PFSK-1 (cell line): ENCODE results near the gene CACNA1H.

Source experiments
- FOXP2 ChIP-seq: optimal IDR thresholded peaks from 2 replicates; pipeline ENCODE3; 2011; ENCODE audit warnings: borderline replicate concordance, control low read depth, inconsistent platforms; ENCODE audit not compliant: insufficient read depth; ENCODE audit errors: extremely low read length, extremely low read depth
- POLR2AphosphoS5 ChIP-seq: IDR thresholded peaks from 2 replicates; pipeline ENCODE4 v1.6.1; 2012; ENCODE audit warnings: low read depth, mild to moderate bottlenecking, control low read depth, low read length, moderate library complexity
- REST ChIP-seq, 2 experiments: IDR thresholded peaks; 2 replicates each; pipeline versions ENCODE4 v1.6.1 to v1.8.0; 2011 to 2012; ENCODE audit warnings: low read depth in 2 of 2, low read length in 2 of 2, control low read depth in 1 of 2, inconsistent platforms in 1 of 2, mild to moderate bottlenecking in 1 of 2, moderate library complexity in 1 of 2; ENCODE audit not compliant: insufficient read depth in 1 of 2
- SIN3A ChIP-seq: IDR thresholded peaks from 2 replicates; pipeline ENCODE4 v1.6.1; 2012; ENCODE audit warnings: mild to moderate bottlenecking, low read length, moderate library complexity, borderline replicate concordance; ENCODE audit not compliant: insufficient read depth
- TAF1 ChIP-seq: IDR thresholded peaks from 2 replicates; pipeline ENCODE4 v1.6.1; 2012; ENCODE audit warnings: low read length, control low read depth, borderline replicate concordance; ENCODE audit not compliant: insufficient read depth

GRCh38 chr16:1103636-1103980 lies 49.3 kb upstream of the CACNA1H start:
- no peak for TF ChIP-seq POLR2AphosphoS5
- no peak for TF ChIP-seq FOXP2
- TF ChIP-seq REST (IDR thresholded peaks at IDR 0.05; ENCODE audit: insufficient read depth in 1 of 2, low read depth in 2 of 2, low read length in 2 of 2): no peak
- no peak for TF ChIP-seq TAF1
- no peak for TF ChIP-seq SIN3A
